DND-41 (cell line): ENCODE data around the gene DLG2.

ENCODE experiments used
- ATAC-seq: fragments of 200-7000 bp; cut with Tn5 transposase; 3 replicates; pipeline ENCODE4 v1.9.1; 2021; ENCODE audit warnings: low read depth; ENCODE audit not compliant: insufficient read depth
- DNase-seq: peaks from one replicate; pipeline ENCODE4 v3.0.0-alpha.2; 2020
- H2AFZ ChIP-seq: 2 replicates; pipeline ENCODE4 v1.6.0; 2012; ENCODE audit warnings: low read depth, low read length
- H3K27ac ChIP-seq: 2 replicates; pipeline ENCODE4 v1.5.1; 2012; ENCODE audit warnings: low read length, inconsistent platforms
- H3K27me3 ChIP-seq: fragments of 200-600 bp; sonication (generic); 2 replicates; pipeline ENCODE4 v1.6.0; 2012; ENCODE audit warnings: low read length, mild to moderate bottlenecking, inconsistent platforms; ENCODE audit not compliant: insufficient read depth, poor library complexity
- H3K36me3 ChIP-seq: 2 replicates; pipeline ENCODE4 v1.5.1; 2012; ENCODE audit warnings: low read length, inconsistent platforms; ENCODE audit not compliant: insufficient read depth
- H3K4me1 ChIP-seq: 2 replicates; pipeline ENCODE4 v1.5.1; 2012; ENCODE audit warnings: mild to moderate bottlenecking, low read length; ENCODE audit not compliant: insufficient read depth
- H3K4me2 ChIP-seq: 2 replicates; pipeline ENCODE4 v1.6.0; 2012; ENCODE audit warnings: mild to moderate bottlenecking, moderate library complexity, low read length, inconsistent platforms; ENCODE audit not compliant: insufficient read depth
- H3K4me3 ChIP-seq, 2 experiments: fragments of 200-600 bp in 1 of 2; shearing (Covaris generic) in 1 of 2; 2 replicates each; pipeline ENCODE4 v1.5.1; 2012 to 2016; ENCODE audit warnings: inconsistent platforms in 2 of 2, low read length in 2 of 2, mild to moderate bottlenecking in 2 of 2, low read depth in 1 of 2, moderate library complexity in 1 of 2
- H3K79me2 ChIP-seq: 2 replicates; pipeline ENCODE4 v1.6.0; 2012; ENCODE audit warnings: low read length, inconsistent platforms; ENCODE audit not compliant: insufficient read depth
- H3K9ac ChIP-seq: 2 replicates; pipeline ENCODE4 v1.6.0; 2012; ENCODE audit warnings: low read depth, mild to moderate bottlenecking, inconsistent platforms, low read length, moderate library complexity
- H3K9me3 ChIP-seq: 2 replicates; pipeline ENCODE4 v1.5.1; 2012; ENCODE audit warnings: low read length, moderate library complexity, mild to moderate bottlenecking, inconsistent platforms; ENCODE audit not compliant: insufficient read depth, severe bottlenecking
- H4K20me1 ChIP-seq: 2 replicates; pipeline ENCODE4 v1.6.0; 2012; ENCODE audit warnings: low read length; ENCODE audit not compliant: insufficient read depth
- EZH2 ChIP-seq: IDR thresholded peaks from 3 replicates; pipeline ENCODE4 v1.6.1; 2012; ENCODE audit warnings: borderline replicate concordance, low read depth, mild to moderate bottlenecking, moderate library complexity, low read length, inconsistent platforms; ENCODE audit not compliant: severe bottlenecking
- TF ChIP-seq, protein P1 (sequence below): IDR thresholded peaks from 2 replicates; pipeline ENCODE4 v1.5.1; 2012; ENCODE audit warnings: borderline replicate concordance, low read length, moderate library complexity, mild to moderate bottlenecking; ENCODE audit not compliant: poor library complexity, severe bottlenecking; ENCODE audit errors: extremely low read depth

DLG2 gene

DNA sequence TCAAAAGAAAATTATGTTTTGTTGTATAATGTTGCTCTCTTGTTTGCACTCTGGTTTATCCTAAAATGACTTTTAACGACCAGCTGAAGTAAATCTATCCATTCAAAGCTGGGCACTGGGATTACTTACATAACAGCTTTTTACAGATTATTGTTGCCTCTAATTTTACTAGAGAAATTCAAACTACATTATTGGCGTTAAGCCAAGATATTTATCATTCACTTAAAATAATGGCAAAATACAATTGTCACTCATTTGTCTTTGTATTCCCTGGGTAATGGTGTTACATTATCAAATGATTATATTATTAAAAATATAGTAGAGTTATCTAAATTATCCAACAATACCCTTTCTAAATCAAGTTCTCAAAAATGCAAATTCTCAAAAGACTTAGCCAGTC is 30.3 kb downstream of the DLG2 start:
- Histone ChIP-seq H3K36me3 (no peaks in the 10 kb centered on the region), H3K27ac (no peak overlapping the region), H3K79me2 (no peaks in the 10 kb centered on the region), H3K4me1 (no peaks in the 10 kb centered on the region), H3K27me3 (no peaks in the 10 kb centered on the region), H3K9ac (no peak overlapping the region), H3K9me3 (no peaks in the 10 kb centered on the region), H3K4me3 (no peak overlapping the region), H2AFZ (no peak overlapping the region), H3K4me2 (no peak overlapping the region), H4K20me1 (no peaks in the 10 kb centered on the region)
- no peak for DNase-seq
- TF ChIP-seq, protein P1, sequence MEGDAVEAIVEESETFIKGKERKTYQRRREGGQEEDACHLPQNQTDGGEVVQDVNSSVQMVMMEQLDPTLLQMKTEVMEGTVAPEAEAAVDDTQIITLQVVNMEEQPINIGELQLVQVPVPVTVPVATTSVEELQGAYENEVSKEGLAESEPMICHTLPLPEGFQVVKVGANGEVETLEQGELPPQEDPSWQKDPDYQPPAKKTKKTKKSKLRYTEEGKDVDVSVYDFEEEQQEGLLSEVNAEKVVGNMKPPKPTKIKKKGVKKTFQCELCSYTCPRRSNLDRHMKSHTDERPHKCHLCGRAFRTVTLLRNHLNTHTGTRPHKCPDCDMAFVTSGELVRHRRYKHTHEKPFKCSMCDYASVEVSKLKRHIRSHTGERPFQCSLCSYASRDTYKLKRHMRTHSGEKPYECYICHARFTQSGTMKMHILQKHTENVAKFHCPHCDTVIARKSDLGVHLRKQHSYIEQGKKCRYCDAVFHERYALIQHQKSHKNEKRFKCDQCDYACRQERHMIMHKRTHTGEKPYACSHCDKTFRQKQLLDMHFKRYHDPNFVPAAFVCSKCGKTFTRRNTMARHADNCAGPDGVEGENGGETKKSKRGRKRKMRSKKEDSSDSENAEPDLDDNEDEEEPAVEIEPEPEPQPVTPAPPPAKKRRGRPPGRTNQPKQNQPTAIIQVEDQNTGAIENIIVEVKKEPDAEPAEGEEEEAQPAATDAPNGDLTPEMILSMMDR: no peak
- no peak for TF ChIP-seq EZH2
- no peak for ATAC-seq

DNA sequence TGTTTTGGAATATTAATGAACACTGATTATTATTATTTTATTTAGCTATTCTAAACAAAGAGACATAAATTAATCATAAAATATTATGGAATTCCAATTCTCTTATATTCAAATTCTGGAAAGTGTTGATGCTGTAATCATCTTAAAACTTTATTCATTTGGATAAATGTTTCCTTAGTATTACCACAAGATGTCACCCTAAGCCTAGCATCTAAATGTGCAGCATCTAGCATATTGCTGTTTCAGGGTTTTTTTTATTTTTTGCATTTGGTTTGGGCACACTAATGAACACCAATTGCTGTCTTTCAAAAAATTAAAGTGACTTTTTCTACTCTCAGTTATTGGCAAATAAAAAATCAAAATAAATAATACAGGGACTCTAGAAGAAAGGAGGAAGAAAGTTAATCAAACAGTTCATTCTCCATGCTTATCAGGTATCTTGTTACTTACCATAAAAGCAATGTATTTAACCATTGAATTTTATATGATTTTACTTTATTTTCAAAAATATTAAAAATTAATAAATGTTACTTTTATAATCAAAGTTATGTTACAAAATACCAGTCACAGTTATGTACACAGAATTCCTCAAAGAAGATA is 31.8 kb downstream of the DLG2 start:
- no peak for TF ChIP-seq EZH2
- TF ChIP-seq, protein P1: peak; percentile 64
- no peak overlapping the region for H3K4me2 ChIP-seq
- no peak overlapping the region for H2AFZ ChIP-seq
- DNase-seq (no peak), ATAC-seq (peak; percentile 68)
- no peaks in the 10 kb centered on the region for H3K27me3 ChIP-seq
- H3K9me3 ChIP-seq: no peaks in the 10 kb centered on the region
- H3K27ac ChIP-seq: no peak overlapping the region
- H3K4me3 ChIP-seq: no peak overlapping the region
- no peak overlapping the region for H3K9ac ChIP-seq
- H3K4me1 ChIP-seq: no peaks in the 10 kb centered on the region
- no peaks in the 10 kb centered on the region for H3K36me3 ChIP-seq
- H4K20me1 ChIP-seq: no peaks in the 10 kb centered on the region
- H3K79me2 ChIP-seq: no peaks in the 10 kb centered on the region

DNA sequence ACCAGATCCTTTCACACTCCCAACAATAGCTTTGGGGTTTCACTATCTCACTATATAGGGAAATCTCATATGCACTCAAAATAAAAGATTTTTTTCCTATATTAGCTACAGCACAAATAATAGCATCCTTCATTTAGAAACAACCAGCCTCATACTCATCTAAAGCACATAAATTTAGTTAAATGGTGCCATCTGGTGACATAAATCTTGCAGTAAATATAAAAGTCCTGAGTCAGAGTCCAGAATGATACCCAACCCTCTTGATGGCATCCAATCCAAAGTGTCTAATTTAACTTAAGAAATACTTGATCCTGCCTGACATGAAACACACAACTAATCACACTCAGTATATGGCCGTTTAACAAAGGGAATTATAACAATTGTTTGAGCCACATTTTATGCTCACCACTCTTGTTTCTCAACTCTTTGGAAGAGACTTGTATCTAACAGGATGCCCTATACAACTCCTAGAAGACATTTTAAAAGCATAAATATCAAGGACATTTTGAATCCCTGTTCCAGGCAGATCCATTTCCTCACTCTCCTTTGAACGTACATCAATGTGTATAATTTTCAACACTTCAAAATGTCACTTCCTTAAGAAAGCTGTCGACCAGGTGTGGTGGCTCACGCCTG is 36.2 kb downstream of the DLG2 start:
- Histone ChIP-seq H2AFZ (no peak overlapping the region), H4K20me1 (no peaks in the 10 kb centered on the region), H3K4me3 (no peak overlapping the region), H3K27ac (no peak overlapping the region), H3K27me3 (no peaks in the 10 kb centered on the region), H3K36me3 (no peaks in the 10 kb centered on the region), H3K9ac (no peak overlapping the region), H3K4me2 (no peak overlapping the region), H3K4me1 (no peaks in the 10 kb centered on the region), H3K9me3 (no peaks in the 10 kb centered on the region), H3K79me2 (no peaks in the 10 kb centered on the region)
- ATAC-seq: no peak
- no peak for DNase-seq
- TF ChIP-seq EZH2: no peak
- TF ChIP-seq, protein P1: peak; percentile 42
